Thoracic aorta (tissue), 2 donors: Measurements from ENCODE around the gene KHNYN. TPM values are rescaled to one million over a fixed set of nuclear protein-coding genes. Genes with fewer than 3 reads are reported as not detected.

Source experiments
- ATAC-seq: fragments of 150-250 bp; one replicate; pipeline ENCODE4 v1.8.0; 2017; ENCODE audit warnings: low read depth; ENCODE audit not compliant: insufficient number of reproducible peaks, low FRiP score
- DNase-seq: peaks from one replicate; pipeline ENCODE4 v3.0.0-alpha.2; 2020; ENCODE audit warnings: low spot score
- H3K27ac ChIP-seq, 2 donors: fragments of 200-600 bp; sonication (generic); 1 replicate in 1 of 2; 2 replicates in 1 of 2; pipeline ENCODE4 v1.5.1; 2016; ENCODE audit warnings: mild to moderate bottlenecking in 2 of 2, moderate library complexity in 2 of 2
- H3K27me3 ChIP-seq: fragments of 200-600 bp; sonication (generic); replicated peaks from 2 replicates; pipeline ENCODE4 v1.6.0; 2016; ENCODE audit warnings: mild to moderate bottlenecking; ENCODE audit not compliant: insufficient read depth
- H3K36me3 ChIP-seq: fragments of 200-600 bp; sonication (generic); one replicate; pipeline ENCODE4 v1.5.1; 2016
- H3K4me1 ChIP-seq, 2 donors: fragments of 200-600 bp; sonication (generic); 1 replicate in 1 of 2; 2 replicates in 1 of 2; pipeline versions ENCODE4 v1.5.1 to v1.6.0; 2016; ENCODE audit warnings: low read depth in 2 of 2, mild to moderate bottlenecking in 1 of 2; ENCODE audit not compliant: control insufficient read depth in 1 of 2
- H3K4me3 ChIP-seq: fragments of 200-600 bp; sonication (generic); 2 replicates; pipeline ENCODE4 v1.5.1; 2016; ENCODE audit warnings: mild to moderate bottlenecking
- H3K9me3 ChIP-seq: fragments of 200-600 bp; sonication (generic); 2 replicates; pipeline ENCODE4 v1.5.1; 2016
- CTCF ChIP-seq: fragments of 200-600 bp; sonication (generic); IDR thresholded peaks from one replicate; pipeline ENCODE4 v1.5.1; 2019; ENCODE audit warnings: antibody characterized with exemption
- total RNA-seq, 2 donors: library from RNA; depleted of rRNA; stranded (reverse); fragments of >200 nt; gene quantifications; one replicate each; pipeline versions ENCODE4 v1.1.0 to v1.2.3, GENCODE V29; 2016

The KHNYN gene
- total RNA-seq, 2 donors from 2014 or later = 62.8 to 71.6 TPM

- Histone ChIP-seq H3K27me3 (no peaks in the 10 kb centered on the region), H3K27ac (no peak overlapping the region), H3K4me3 (no peak overlapping the region), H3K36me3 (no peaks in the 10 kb centered on the region), H3K9me3 (no peaks in the 10 kb centered on the region), H3K4me1 (no peaks in the 10 kb centered on the region)
- no peak for ATAC-seq
- DNase-seq = no peak
- TF ChIP-seq CTCF = no peak
These were observed 37.2 kb upstream of the KHNYN start for GRCh38 chr14:24392325-24393091.

GRCh38 chr14:24394275-24394674, 35.5 kb upstream of the KHNYN start:
- H3K27me3 ChIP-seq = no peaks in the 10 kb centered on the region
- no peak overlapping the region for H3K27ac ChIP-seq
- no peak overlapping the region for H3K4me3 ChIP-seq
- H3K9me3 ChIP-seq = no peaks in the 10 kb centered on the region
- H3K4me1 ChIP-seq = peaks cover 4 to 6% of the 10 kb centered on the region in 2 donors
- TF ChIP-seq CTCF = no peak
- no peak for DNase-seq
- H3K36me3 ChIP-seq = no peaks in the 10 kb centered on the region
- no peak for ATAC-seq

GRCh38 chr14:24395609-24396582, 33.9 kb upstream of the KHNYN start:
- Histone ChIP-seq H3K27ac (no peak overlapping the region), H3K27me3 (no peaks in the 10 kb centered on the region), H3K36me3 (no peaks in the 10 kb centered on the region), H3K4me3 (no peak overlapping the region), H3K4me1 (peaks cover 13 to 23% of the 10 kb centered on the region in 2 donors), H3K9me3 (no peaks in the 10 kb centered on the region)
- TF ChIP-seq CTCF = no peak
- ATAC-seq (no peak), DNase-seq (no peak)

GRCh38 chr14:24397639-24398292, 32.0 kb upstream of the KHNYN start:
- Histone ChIP-seq H3K27ac (peak overlapping the region in 1 of 2 donors; percentile 51), H3K36me3 (no peaks in the 10 kb centered on the region), H3K4me1 (peaks cover 13 to 24% of the 10 kb centered on the region in 2 donors), H3K9me3 (no peaks in the 10 kb centered on the region), H3K4me3 (peak overlapping the region; percentile 91), H3K27me3 (no peaks in the 10 kb centered on the region)
- DNase-seq (no peak), ATAC-seq (no peak)
- TF ChIP-seq CTCF = no peak

- Histone ChIP-seq H3K9me3 (no peaks in the 10 kb centered on the region), H3K27ac (peak overlapping the region in 1 of 2 donors; percentile 51), H3K27me3 (no peaks in the 10 kb centered on the region), H3K36me3 (no peaks in the 10 kb centered on the region), H3K4me3 (peak overlapping the region; percentile 91), H3K4me1 (peaks cover 13 to 25% of the 10 kb centered on the region in 2 donors)
- TF ChIP-seq CTCF = no peak
- DNase-seq (no peak), ATAC-seq (no peak)
These were observed 31.5 kb upstream of the KHNYN start for GRCh38 chr14:24398293-24398652.
